HG03097 (cell line): ENCODE results near the gene LAMP5.

ENCODE experiments used
- ATAC-seq: cut with Tn5 transposase; IDR thresholded peaks from one replicate; pipeline ENCODE4 v1.9.1; 2021; ENCODE audit not compliant: unreplicated experiment, low FRiP score

Gene LAMP5

GRCh38 chr20:9514461-9515213 is at the start of gene LAMP5:
LAMP5 (plus strand) TSS chr20:9514590; CDS start chr20:9514853, 263 bp downstream.
- no peak for ATAC-seq

GRCh38 chr20:9467995-9468394 is 46.4 kb upstream of the LAMP5 start:
- no peak for ATAC-seq

- no peak for ATAC-seq
These were observed 39.5 kb upstream of the LAMP5 start for GRCh38 chr20:9474835-9475415.

- ATAC-seq = no peak
These were observed 38.9 kb upstream of the LAMP5 start for GRCh38 chr20:9475456-9475855.

GRCh38 chr20:9476174-9476573 is 38.2 kb upstream of the LAMP5 start:
- no peak for ATAC-seq

GRCh38 chr20:9476637-9477036 is 37.8 kb upstream of the LAMP5 start:
- ATAC-seq = no peak

GRCh38 chr20:9478771-9479170 is 35.6 kb upstream of the LAMP5 start:
- no peak for ATAC-seq

- no peak for ATAC-seq
These were observed 34.3 kb upstream of the LAMP5 start for GRCh38 chr20:9480066-9480465.

- no peak for ATAC-seq
These were observed 32.2 kb upstream of the LAMP5 start for GRCh38 chr20:9482180-9482579.

- ATAC-seq = no peak
These were observed 31.3 kb upstream of the LAMP5 start for GRCh38 chr20:9483131-9483530.

- no peak for ATAC-seq
These were observed 28.6 kb upstream of the LAMP5 start for GRCh38 chr20:9485614-9486340.

- ATAC-seq = no peak
These were observed 27.2 kb upstream of the LAMP5 start for GRCh38 chr20:9487231-9487630.

- no peak for ATAC-seq
These were observed 26.3 kb upstream of the LAMP5 start for GRCh38 chr20:9488063-9488462.

- no peak for ATAC-seq
These were observed 24.2 kb upstream of the LAMP5 start for GRCh38 chr20:9490161-9490560.

- no peak for ATAC-seq
These were observed 23.8 kb upstream of the LAMP5 start for GRCh38 chr20:9490631-9491030.

- no peak for ATAC-seq
These were observed 23.1 kb upstream of the LAMP5 start for GRCh38 chr20:9491324-9491723.

GRCh38 chr20:9492067-9492466 is 22.3 kb upstream of the LAMP5 start:
- ATAC-seq = no peak

- no peak for ATAC-seq
These were observed 20.6 kb upstream of the LAMP5 start for GRCh38 chr20:9493803-9494202.

- no peak for ATAC-seq
These were observed 18.7 kb upstream of the LAMP5 start for GRCh38 chr20:9495701-9496100.

GRCh38 chr20:9496155-9496554 is 18.2 kb upstream of the LAMP5 start:
- no peak for ATAC-seq

- no peak for ATAC-seq
These were observed 16.1 kb upstream of the LAMP5 start for GRCh38 chr20:9498322-9498721.
